Measurements from ENCODE around the gene IFITM5.
A peak's percentile ranks its signal among the peaks of the same experiment; 100 is the strongest.
"Not testable (repeated sequence)": the region's sequence is repeated elsewhere in the genome, so short reads cannot be mapped to it uniquely, and the experiment has no call there.

IFITM5 gene

GRCh38 chr11:312092-312816, 12.9 kb upstream of the IFITM5 start:
- H3K9me3 ChIP-seq (ENCODE audit: insufficient read depth, low read length) = no peaks in the 10 kb centered on the region
- H3K4me2 ChIP-seq (ENCODE audit: low read length) = peak overlapping the region; percentile 38
- no peak overlapping the region for H3K27ac ChIP-seq (ENCODE audit: low read length)
- no peak overlapping the region for H2AFZ ChIP-seq (ENCODE audit: low read depth, low read length)
- no peaks in the 10 kb centered on the region for H3K36me3 ChIP-seq (replicated peaks; ENCODE audit: low read depth, low read length)
- H3K9ac ChIP-seq (ENCODE audit: low read length) = no peak overlapping the region
- H3K79me2 ChIP-seq (ENCODE audit: low read length) = no peaks in the 10 kb centered on the region
- TF ChIP-seq CTCF (IDR thresholded peaks at IDR 0.05; ENCODE audit: low read depth, low read length) (no peak), EZH2phosphoT487 (IDR thresholded peaks at IDR 0.05; ENCODE audit: low read depth) (no peak)
- H3K4me3 ChIP-seq (ENCODE audit: low read length) = no peak overlapping the region
- no peaks in the 10 kb centered on the region for H4K20me1 ChIP-seq (ENCODE audit: insufficient read depth, low read length)
- peaks cover 19% of the 10 kb centered on the region for H3K4me1 ChIP-seq (ENCODE audit: low read length)
- H3K27me3 ChIP-seq (ENCODE audit: low read depth, low read length) = peaks cover 7% of the 10 kb centered on the region; the same call in 1 of the 2 replicates

GRCh38 chr11:311013-311748, 11.9 kb upstream of the IFITM5 start:
- Histone ChIP-seq H3K4me2 (ENCODE audit: low read length) (peak overlapping the region; percentile 38; the same call in 1 of the 2 replicates), H3K4me1 (ENCODE audit: low read length) (peaks cover 19% of the 10 kb centered on the region), H3K4me3 (ENCODE audit: low read length) (0 out of 2 replicates have a peak overlapping the region, but pooled peaks have one; percentile 43)
- H3K9ac ChIP-seq (ENCODE audit: low read length); H2AFZ ChIP-seq (ENCODE audit: low read depth, low read length); H3K79me2 ChIP-seq (ENCODE audit: low read length); H3K9me3 ChIP-seq (ENCODE audit: insufficient read depth, low read length); H3K27ac ChIP-seq (ENCODE audit: low read length); H3K36me3 ChIP-seq (replicated peaks; ENCODE audit: low read depth, low read length); H4K20me1 ChIP-seq (ENCODE audit: insufficient read depth, low read length); H3K27me3 ChIP-seq (ENCODE audit: low read depth, low read length): not testable (repeated sequence)

GRCh38 chr11:309979-310572, 10.8 kb upstream of the IFITM5 start:
- not testable (repeated sequence) for H3K27me3 ChIP-seq (ENCODE audit: low read depth, low read length); H3K9ac ChIP-seq (ENCODE audit: low read length); H3K79me2 ChIP-seq (ENCODE audit: low read length); H3K4me3 ChIP-seq (ENCODE audit: low read length); H3K27ac ChIP-seq (ENCODE audit: low read length); H3K36me3 ChIP-seq (replicated peaks; ENCODE audit: low read depth, low read length); H3K4me2 ChIP-seq (ENCODE audit: low read length); H3K9me3 ChIP-seq (ENCODE audit: insufficient read depth, low read length); H2AFZ ChIP-seq (ENCODE audit: low read depth, low read length); H4K20me1 ChIP-seq (ENCODE audit: insufficient read depth, low read length)
- H3K4me1 ChIP-seq (ENCODE audit: low read length) = peaks cover 19% of the 10 kb centered on the region

- not testable (repeated sequence) for H3K9me3 ChIP-seq (ENCODE audit: insufficient read depth, low read length); H4K20me1 ChIP-seq (ENCODE audit: insufficient read depth, low read length); H3K79me2 ChIP-seq (ENCODE audit: low read length); H3K36me3 ChIP-seq (replicated peaks; ENCODE audit: low read depth, low read length); H3K27ac ChIP-seq (ENCODE audit: low read length); H3K27me3 ChIP-seq (ENCODE audit: low read depth, low read length); H2AFZ ChIP-seq (ENCODE audit: low read depth, low read length)
- Histone ChIP-seq H3K4me1 (ENCODE audit: low read length) (peaks cover 21% of the 10 kb centered on the region), H3K4me2 (ENCODE audit: low read length) (peak overlapping the region; percentile 68), H3K4me3 (ENCODE audit: low read length) (peak overlapping the region; percentile 80), H3K9ac (ENCODE audit: low read length) (peak overlapping the region; percentile 74; the same call in 1 of the 2 replicates)
These were observed 9.7 kb upstream of the IFITM5 start for GRCh38 chr11:308740-309665.

GRCh38 chr11:307766-308708, 8.7 kb upstream of the IFITM5 start, which contains the start of gene IFITM2:
IFITM2 (plus strand) TSS chr11:307816; CDS start chr11:308193, 377 bp downstream.
- Histone ChIP-seq H3K4me1 (ENCODE audit: low read length) (peaks cover 31% of the 10 kb centered on the region), H3K27ac (ENCODE audit: low read length) (peak within 1 kb of the TSS; percentile 11; the same call in 1 of the 2 replicates), H3K4me2 (ENCODE audit: low read length) (peak within 1 kb of the TSS; percentile 68)

More at GRCh38 chr11:307766-308708, 8.7 kb upstream of the IFITM5 start, which contains the start of gene IFITM2:
- H3K36me3 ChIP-seq (replicated peaks; ENCODE audit: low read depth, low read length); H3K79me2 ChIP-seq (ENCODE audit: low read length); H3K27me3 ChIP-seq (ENCODE audit: low read depth, low read length); H3K9me3 ChIP-seq (ENCODE audit: insufficient read depth, low read length); H4K20me1 ChIP-seq (ENCODE audit: insufficient read depth, low read length): not testable (repeated sequence)
- peak within 1 kb of the TSS; percentile 80 for H3K4me3 ChIP-seq (ENCODE audit: low read length)
- H3K9ac ChIP-seq (ENCODE audit: low read length) = peak within 1 kb of the TSS; percentile 74
- peak within 1 kb of the TSS; percentile 82 for H2AFZ ChIP-seq (ENCODE audit: low read depth, low read length)
